ENCODE measurements around the gene ACHE. TPM values are rescaled to one million over a fixed set of nuclear protein-coding genes. Genes with fewer than 3 reads are reported as not detected.
"Not testable (repeated sequence)": the region's sequence is repeated elsewhere in the genome, so short reads cannot be mapped to it uniquely, and the experiment has no call there.

Gene ACHE
- total RNA-seq (1 to 10 TPM; 3.0 to 8.9 (median 6.5) TPM), polyA plus RNA-seq (10 to 100 TPM in 1 of 3 donors, 1 to 10 TPM in 2; 3.6 to 20.6 (median 5.5) TPM)

- H3K9me3 ChIP-seq, result no peaks in the 10 kb centered on the region
- peak within 1 kb of the TSS; percentile 18 to 50 (median 38) for H3K4me3 ChIP-seq
- TF ChIP-seq POLR2AphosphoS5 (IDR thresholded peaks at IDR 0.05) (no peak), POLR2A (IDR thresholded peaks at IDR 0.05) (no peak), CTCF (IDR thresholded peaks at IDR 0.05) (no peak), EP300 (IDR thresholded peaks at IDR 0.05) (no peak)
- DNase-seq, result no peak
- H3K27me3 ChIP-seq, result peaks cover 27 to 64% (median 42%) of the 10 kb centered on the region in 3 donors
- 0 to 2% methylated on average over 32 of the region's 32 CpGs for WGBS, 2 donors
- H3K4me1 ChIP-seq, result peaks cover 0 to 38% (median 37%) of the 10 kb centered on the region in 4 donors
- intact Hi-C loops (cut with DNase I), result loop anchor here (5.0 to 10.0 kb wide), 2 partner anchors 182 to 269 kb away; partner anchors contain the start of gene VGF
- H3K36me3 ChIP-seq, result no peaks in the 10 kb centered on the region
- peak within 1 kb of the TSS in 1 of 4 donors; percentile 1 for H3K27ac ChIP-seq
Observed at GRCh38 chr7:100895701-100895955, at the start of gene ACHE. ACHE (minus strand) TSS chr7:100895888; CDS start chr7:100894232, 1,656 bp downstream.

GRCh38 chr7:100944138-100944537 is 48.5 kb upstream of the ACHE start:
- no peak overlapping the region for H3K4me3 ChIP-seq
- no peak overlapping the region for H3K27ac ChIP-seq
- no peak for DNase-seq
- H3K4me1 ChIP-seq, result peaks cover 0 to 10% (median 7%) of the 10 kb centered on the region in 4 donors
- TF ChIP-seq POLR2AphosphoS5 (IDR thresholded peaks at IDR 0.05) (no peak), CTCF (IDR thresholded peaks at IDR 0.05) (no peak), EP300 (IDR thresholded peaks at IDR 0.05) (no peak), POLR2A (IDR thresholded peaks at IDR 0.05) (no peak)
- WGBS, 2 donors, result 84 to 91% methylated on average over 4 of the region's 4 CpGs
- no peaks in the 10 kb centered on the region for H3K36me3 ChIP-seq
- H3K27me3 ChIP-seq, result peaks cover 0 to 7% (median 0%) of the 10 kb centered on the region in 3 donors
- peaks cover 0 to 2% (median 0%) of the 10 kb centered on the region in 4 donors for H3K9me3 ChIP-seq
- intact Hi-C loops (cut with DNase I), result no loop called here

GRCh38 chr7:100943693-100944092 is 48.0 kb upstream of the ACHE start:
- Histone ChIP-seq H3K4me3 (no peak overlapping the region), H3K4me1 (peaks cover 0 to 10% (median 7%) of the 10 kb centered on the region in 4 donors), H3K36me3 (no peaks in the 10 kb centered on the region), H3K27ac (no peak overlapping the region), H3K27me3 (peaks cover 0 to 3% (median 0%) of the 10 kb centered on the region in 3 donors), H3K9me3 (peaks cover 0 to 2% (median 0%) of the 10 kb centered on the region in 4 donors)
- DNase-seq, result no peak
- TF ChIP-seq CTCF (IDR thresholded peaks at IDR 0.05), result no peak
- no peak for TF ChIP-seq POLR2A (IDR thresholded peaks at IDR 0.05)
- no peak for TF ChIP-seq EP300 (IDR thresholded peaks at IDR 0.05)
- TF ChIP-seq POLR2AphosphoS5 (IDR thresholded peaks at IDR 0.05), result no peak
- WGBS, 2 donors, result 85 to 88% methylated on average over 5 of the region's 5 CpGs
- intact Hi-C loops (cut with DNase I), result no loop called here

GRCh38 chr7:100942045-100942774 is 46.5 kb upstream of the ACHE start:
- TF ChIP-seq EP300 (IDR thresholded peaks at IDR 0.05) (no peak), CTCF (IDR thresholded peaks at IDR 0.05) (no peak), POLR2A (IDR thresholded peaks at IDR 0.05) (no peak), POLR2AphosphoS5 (IDR thresholded peaks at IDR 0.05) (no peak)
- 10 to 49% methylated on average over 9 of the region's 9 CpGs for WGBS, 2 donors
- intact Hi-C loops (cut with DNase I), result no loop called here
- H3K27me3 ChIP-seq, result no peaks in the 10 kb centered on the region
- no peak overlapping the region for H3K27ac ChIP-seq
- H3K9me3 ChIP-seq, result peaks cover 0 to 2% (median 0%) of the 10 kb centered on the region in 4 donors
- H3K4me3 ChIP-seq, result no peak overlapping the region
- peaks cover 0 to 10% (median 7%) of the 10 kb centered on the region in 4 donors for H3K4me1 ChIP-seq
- no peaks in the 10 kb centered on the region for H3K36me3 ChIP-seq
- no peak for DNase-seq

- H3K9me3 ChIP-seq; H3K4me3 ChIP-seq; intact Hi-C loops (cut with DNase I); DNase-seq; H3K27ac ChIP-seq; H3K4me1 ChIP-seq; H3K27me3 ChIP-seq; H3K36me3 ChIP-seq: not testable (repeated sequence)
- 82 to 94% methylated on average over 7 of the region's 7 CpGs for WGBS, 2 donors
Observed at GRCh38 chr7:100936167-100936566, 40.5 kb upstream of the ACHE start.

GRCh38 chr7:100935381-100935780 is 39.7 kb upstream of the ACHE start:
- H3K27me3 ChIP-seq; H3K27ac ChIP-seq; H3K36me3 ChIP-seq; H3K4me1 ChIP-seq; DNase-seq; H3K9me3 ChIP-seq; H3K4me3 ChIP-seq; intact Hi-C loops (cut with DNase I): not testable (repeated sequence)
- 51 to 76% methylated on average over 2 of the region's 2 CpGs for WGBS, 2 donors

Data from sigmoid colon (tissue), 7 donors.